ENCODE measurements around the gene GOLGA6L22. TPM values are rescaled to one million over a fixed set of nuclear protein-coding genes. Genes with fewer than 3 reads are reported as not detected.
"Not testable (repeated sequence)": the region's sequence is repeated elsewhere in the genome, so short reads cannot be mapped to it uniquely, and the experiment has no call there.

GOLGA6L22 gene
- total RNA-seq, 2 donors from 2014 or later, result not detected

GRCh38 chr15:22516140-22516539 lies 57.4 kb downstream of the GOLGA6L22 start:
- ATAC-seq; H3K4me3 Mint-ChIP-seq; H3K36me3 Mint-ChIP-seq (ENCODE audit: low read depth); H3K27ac Mint-ChIP-seq; H3K4me1 Mint-ChIP-seq; DNase-seq; H3K9me3 ChIP-seq (ENCODE audit: control insufficient read depth, low read length, poor library complexity, severe bottlenecking); H3K27me3 Mint-ChIP-seq: not testable (repeated sequence)
